ENCODE results near the gene SDK1.

SDK1 gene

GRCh38 chr7:3973264-3973663, 672.2 kb downstream of the SDK1 start:
- no peak overlapping the region for H2AFZ ChIP-seq
- H3K4me1 ChIP-seq, result no peaks in the 10 kb centered on the region
- H3K79me2 ChIP-seq, result no peaks in the 10 kb centered on the region
- TF ChIP-seq CTCF (IDR thresholded peaks at IDR 0.05), result no peak
- no peaks in the 10 kb centered on the region for H3K36me3 ChIP-seq (ENCODE audit: control insufficient read depth, insufficient read depth, low read length)
- H3K27ac ChIP-seq, result no peak overlapping the region
- H3K27me3 ChIP-seq (ENCODE audit: control insufficient read depth, insufficient read depth, low read length), result no peaks in the 10 kb centered on the region
- no peaks in the 10 kb centered on the region for H3K9me3 ChIP-seq (ENCODE audit: control insufficient read depth, low read length)
- H3K4me2 ChIP-seq (ENCODE audit: low read length), result no peak overlapping the region
- no peak overlapping the region for H3K4me3 ChIP-seq (ENCODE audit: low read depth, low read length)
- no peak overlapping the region for H3K9ac ChIP-seq

- no peaks in the 10 kb centered on the region for H3K36me3 ChIP-seq (ENCODE audit: control insufficient read depth, insufficient read depth, low read length)
- H2AFZ ChIP-seq, result no peak overlapping the region
- no peak overlapping the region for H3K27ac ChIP-seq
- no peaks in the 10 kb centered on the region for H3K4me1 ChIP-seq
- no peak overlapping the region for H3K4me3 ChIP-seq (ENCODE audit: low read depth, low read length)
- no peak for TF ChIP-seq CTCF (IDR thresholded peaks at IDR 0.05)
- H3K9me3 ChIP-seq (ENCODE audit: control insufficient read depth, low read length), result no peaks in the 10 kb centered on the region
- H3K27me3 ChIP-seq (ENCODE audit: control insufficient read depth, insufficient read depth, low read length), result no peaks in the 10 kb centered on the region
- no peak overlapping the region for H3K4me2 ChIP-seq (ENCODE audit: low read length)
- no peaks in the 10 kb centered on the region for H3K79me2 ChIP-seq
- H3K9ac ChIP-seq, result no peak overlapping the region
Observed at GRCh38 chr7:3974329-3974728, 673.3 kb downstream of the SDK1 start.

- Histone ChIP-seq H3K9ac (no peak overlapping the region), H3K4me2 (ENCODE audit: low read length) (no peak overlapping the region), H3K79me2 (no peaks in the 10 kb centered on the region), H3K4me3 (ENCODE audit: low read depth, low read length) (no peak overlapping the region), H3K27ac (no peak overlapping the region), H2AFZ (no peak overlapping the region), H3K9me3 (ENCODE audit: control insufficient read depth, low read length) (no peaks in the 10 kb centered on the region), H3K36me3 (ENCODE audit: control insufficient read depth, insufficient read depth, low read length) (no peaks in the 10 kb centered on the region), H3K27me3 (ENCODE audit: control insufficient read depth, insufficient read depth, low read length) (no peaks in the 10 kb centered on the region), H3K4me1 (no peaks in the 10 kb centered on the region)
- no peak for TF ChIP-seq CTCF (IDR thresholded peaks at IDR 0.05)
Observed at GRCh38 chr7:3975371-3975770, 674.3 kb downstream of the SDK1 start.

- H2AFZ ChIP-seq, result no peak overlapping the region
- no peak for TF ChIP-seq CTCF (IDR thresholded peaks at IDR 0.05)
- H3K9ac ChIP-seq, result no peak overlapping the region
- H3K4me2 ChIP-seq (ENCODE audit: low read length), result no peak overlapping the region
- no peaks in the 10 kb centered on the region for H3K4me1 ChIP-seq
- no peaks in the 10 kb centered on the region for H3K36me3 ChIP-seq (ENCODE audit: control insufficient read depth, insufficient read depth, low read length)
- H3K9me3 ChIP-seq (ENCODE audit: control insufficient read depth, low read length), result no peaks in the 10 kb centered on the region
- no peaks in the 10 kb centered on the region for H3K79me2 ChIP-seq
- no peaks in the 10 kb centered on the region for H3K27me3 ChIP-seq (ENCODE audit: control insufficient read depth, insufficient read depth, low read length)
- H3K27ac ChIP-seq, result no peak overlapping the region
- H3K4me3 ChIP-seq (ENCODE audit: low read depth, low read length), result no peak overlapping the region
Observed at GRCh38 chr7:3977391-3977790, 676.3 kb downstream of the SDK1 start.

DNA sequence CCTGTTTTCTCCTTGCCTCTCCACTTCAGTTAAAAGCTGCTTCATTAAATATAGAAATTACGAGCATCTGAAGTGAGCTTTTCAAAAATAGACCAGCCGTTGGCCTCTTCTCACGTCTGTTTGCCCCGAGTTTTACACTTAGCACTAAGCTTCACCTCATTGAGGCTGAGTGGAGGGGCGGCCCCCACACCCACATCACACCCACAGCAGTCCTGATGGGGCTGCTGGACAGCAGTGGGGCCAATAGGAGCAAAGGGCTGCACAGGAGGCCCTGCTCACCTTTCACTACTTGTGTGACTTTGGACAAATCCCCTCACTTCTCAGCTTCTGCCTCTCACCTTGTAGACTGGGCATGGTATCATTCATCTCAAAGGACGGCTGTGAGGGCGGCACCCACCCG, 677.8 kb downstream of the SDK1 start:
- Histone ChIP-seq H3K36me3 (ENCODE audit: control insufficient read depth, insufficient read depth, low read length) (no peaks in the 10 kb centered on the region), H3K79me2 (no peaks in the 10 kb centered on the region), H3K4me3 (ENCODE audit: low read depth, low read length) (no peak overlapping the region), H3K27me3 (ENCODE audit: control insufficient read depth, insufficient read depth, low read length) (no peaks in the 10 kb centered on the region), H2AFZ (no peak overlapping the region), H3K4me1 (no peaks in the 10 kb centered on the region), H3K9me3 (ENCODE audit: control insufficient read depth, low read length) (no peaks in the 10 kb centered on the region), H3K9ac (no peak overlapping the region), H3K4me2 (ENCODE audit: low read length) (no peak overlapping the region), H3K27ac (no peak overlapping the region)
- no peak for TF ChIP-seq CTCF (IDR thresholded peaks at IDR 0.05)

Data from parathyroid adenoma (tissue), 2 donors.